HL-60 (cell line): ENCODE data around the gene MLN.

Experiments
- DNase-seq, 2 experiments: peaks; one replicate each; pipeline ENCODE4 v3.0.0-alpha.2; 2010 to 2020; ENCODE audit warnings: low read depth in 1 of 2, low spot score in 1 of 2
- H3K27ac ChIP-seq: fragments of 250-450 bp; sonication (Bioruptor Pico); replicated peaks from 2 replicates; pipeline ENCODE4 v1.5.1; 2020; ENCODE audit warnings: mild to moderate bottlenecking, moderate library complexity
- H3K27me3 ChIP-seq: fragments of 250-450 bp; sonication (Bioruptor Pico); 2 replicates; pipeline ENCODE4 v1.5.1; 2021; ENCODE audit warnings: mild to moderate bottlenecking, moderate library complexity; ENCODE audit not compliant: insufficient read depth, poor library complexity, severe bottlenecking
- H3K4me3 ChIP-seq: replicated peaks from 2 replicates; pipeline ENCODE4 v1.5.1; 2011; ENCODE audit warnings: mild to moderate bottlenecking, control low read depth, low read length; ENCODE audit not compliant: insufficient read depth
- CTCF ChIP-seq: IDR thresholded peaks from one replicate; pipeline ENCODE4 v1.5.1; 2011; ENCODE audit warnings: low read length, control low read depth, inconsistent platforms; ENCODE audit not compliant: insufficient read depth
- GABPA ChIP-seq: IDR thresholded peaks from 2 replicates; pipeline ENCODE4 v1.6.1; 2012; ENCODE audit warnings: low read depth
- POLR2AphosphoS5 ChIP-seq: IDR thresholded peaks from 2 replicates; pipeline ENCODE4 v1.6.1; 2012; ENCODE audit warnings: low read depth
- SPI1 ChIP-seq: IDR thresholded peaks from 2 replicates; pipeline ENCODE4 v1.6.1; 2012; ENCODE audit warnings: low read depth, mild to moderate bottlenecking, borderline replicate concordance
- TF ChIP-seq, protein P1 (sequence below): IDR thresholded peaks from 2 replicates; pipeline ENCODE4 v1.6.1; 2012; ENCODE audit warnings: low read depth; ENCODE audit not compliant: insufficient replicate concordance

MLN gene

DNA sequence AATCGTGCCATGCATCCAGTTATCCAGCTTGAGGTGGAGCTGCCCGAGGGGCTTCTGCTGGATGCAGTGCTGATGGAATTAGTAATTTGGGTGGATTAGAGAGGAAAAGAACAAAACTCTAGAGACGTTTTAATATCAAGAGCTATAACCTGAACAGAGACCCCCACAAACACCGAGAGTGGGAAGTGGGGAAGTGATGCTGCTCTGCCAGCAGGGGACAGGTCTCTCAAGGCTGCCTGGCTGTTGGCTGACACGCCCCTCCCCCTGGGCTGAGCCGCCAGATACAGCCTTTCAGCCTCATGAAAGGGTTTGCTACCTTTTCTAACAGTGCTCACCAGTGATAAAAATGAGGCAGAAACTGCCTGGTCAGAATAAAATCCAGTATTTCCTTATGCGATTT is 24.5 kb downstream of the MLN start:
- DNase-seq, result no peak
- H3K27ac ChIP-seq, result no peak overlapping the region
- no peak for TF ChIP-seq CTCF
- TF ChIP-seq, protein P1, sequence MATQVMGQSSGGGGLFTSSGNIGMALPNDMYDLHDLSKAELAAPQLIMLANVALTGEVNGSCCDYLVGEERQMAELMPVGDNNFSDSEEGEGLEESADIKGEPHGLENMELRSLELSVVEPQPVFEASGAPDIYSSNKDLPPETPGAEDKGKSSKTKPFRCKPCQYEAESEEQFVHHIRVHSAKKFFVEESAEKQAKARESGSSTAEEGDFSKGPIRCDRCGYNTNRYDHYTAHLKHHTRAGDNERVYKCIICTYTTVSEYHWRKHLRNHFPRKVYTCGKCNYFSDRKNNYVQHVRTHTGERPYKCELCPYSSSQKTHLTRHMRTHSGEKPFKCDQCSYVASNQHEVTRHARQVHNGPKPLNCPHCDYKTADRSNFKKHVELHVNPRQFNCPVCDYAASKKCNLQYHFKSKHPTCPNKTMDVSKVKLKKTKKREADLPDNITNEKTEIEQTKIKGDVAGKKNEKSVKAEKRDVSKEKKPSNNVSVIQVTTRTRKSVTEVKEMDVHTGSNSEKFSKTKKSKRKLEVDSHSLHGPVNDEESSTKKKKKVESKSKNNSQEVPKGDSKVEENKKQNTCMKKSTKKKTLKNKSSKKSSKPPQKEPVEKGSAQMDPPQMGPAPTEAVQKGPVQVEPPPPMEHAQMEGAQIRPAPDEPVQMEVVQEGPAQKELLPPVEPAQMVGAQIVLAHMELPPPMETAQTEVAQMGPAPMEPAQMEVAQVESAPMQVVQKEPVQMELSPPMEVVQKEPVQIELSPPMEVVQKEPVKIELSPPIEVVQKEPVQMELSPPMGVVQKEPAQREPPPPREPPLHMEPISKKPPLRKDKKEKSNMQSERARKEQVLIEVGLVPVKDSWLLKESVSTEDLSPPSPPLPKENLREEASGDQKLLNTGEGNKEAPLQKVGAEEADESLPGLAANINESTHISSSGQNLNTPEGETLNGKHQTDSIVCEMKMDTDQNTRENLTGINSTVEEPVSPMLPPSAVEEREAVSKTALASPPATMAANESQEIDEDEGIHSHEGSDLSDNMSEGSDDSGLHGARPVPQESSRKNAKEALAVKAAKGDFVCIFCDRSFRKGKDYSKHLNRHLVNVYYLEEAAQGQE, result no peak
- TF ChIP-seq POLR2AphosphoS5, result no peak
- no peak for TF ChIP-seq GABPA
- no peak for TF ChIP-seq SPI1
- no peaks in the 10 kb centered on the region for H3K27me3 ChIP-seq
- no peak overlapping the region for H3K4me3 ChIP-seq

DNA sequence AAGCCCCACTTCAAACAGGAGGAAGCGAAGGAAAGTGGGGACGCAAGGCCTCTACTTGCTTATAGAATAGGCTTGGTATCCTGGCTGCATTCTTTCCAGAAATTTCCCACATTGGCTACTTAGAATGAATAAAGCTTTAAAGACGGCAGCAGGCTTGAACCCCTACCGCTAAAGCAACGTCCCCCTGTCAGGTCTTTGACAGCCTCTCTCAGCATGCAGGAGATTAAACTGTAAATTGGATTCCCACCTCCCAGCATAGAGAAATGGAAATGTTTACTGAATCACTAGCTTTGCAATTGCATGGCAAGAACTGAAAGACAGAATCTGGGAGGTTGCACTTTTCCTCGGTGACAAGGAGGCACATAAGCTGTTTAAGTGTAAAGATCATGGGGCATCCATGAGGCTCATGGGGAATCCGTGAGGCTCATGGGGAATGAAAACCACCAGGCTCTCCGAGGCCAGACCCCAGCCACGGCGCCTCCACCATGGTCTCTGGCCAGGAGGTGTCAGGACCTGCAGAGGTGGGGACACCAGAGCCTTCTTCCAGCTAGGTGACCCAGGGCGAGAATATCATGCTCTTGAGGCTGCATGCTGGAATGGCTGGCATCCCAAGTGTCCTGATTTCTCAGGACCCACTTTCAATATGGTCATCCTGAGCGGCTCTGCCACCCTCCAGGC is 25.2 kb downstream of the MLN start:
- H3K27ac ChIP-seq, result no peak overlapping the region
- H3K4me3 ChIP-seq, result no peak overlapping the region
- DNase-seq, result no peak
- H3K27me3 ChIP-seq, result no peaks in the 10 kb centered on the region
- TF ChIP-seq GABPA (no peak), SPI1 (no peak), CTCF (no peak), POLR2AphosphoS5 (no peak)
- TF ChIP-seq, protein P1, result no peak

- no peak for DNase-seq
- TF ChIP-seq SPI1 (no peak), CTCF (no peak), POLR2AphosphoS5 (no peak), GABPA (no peak)
- TF ChIP-seq, protein P1, result no peak
- Histone ChIP-seq H3K27ac (no peak overlapping the region), H3K27me3 (no peaks in the 10 kb centered on the region), H3K4me3 (no peak overlapping the region)
These were observed 26.1 kb downstream of the MLN start for GRCh38 chr6:33777398-33778388.
